HG03159 (cell line): Measurements from ENCODE around the gene MACF1.
A peak's percentile ranks its signal among the peaks of the same experiment; 100 is the strongest.

Experiments
- ATAC-seq: cut with Tn5 transposase; IDR thresholded peaks from one replicate; pipeline ENCODE4 v1.9.1; 2021; ENCODE audit warnings: mild to moderate bottlenecking, moderate library complexity; ENCODE audit not compliant: unreplicated experiment

Gene MACF1

DNA sequence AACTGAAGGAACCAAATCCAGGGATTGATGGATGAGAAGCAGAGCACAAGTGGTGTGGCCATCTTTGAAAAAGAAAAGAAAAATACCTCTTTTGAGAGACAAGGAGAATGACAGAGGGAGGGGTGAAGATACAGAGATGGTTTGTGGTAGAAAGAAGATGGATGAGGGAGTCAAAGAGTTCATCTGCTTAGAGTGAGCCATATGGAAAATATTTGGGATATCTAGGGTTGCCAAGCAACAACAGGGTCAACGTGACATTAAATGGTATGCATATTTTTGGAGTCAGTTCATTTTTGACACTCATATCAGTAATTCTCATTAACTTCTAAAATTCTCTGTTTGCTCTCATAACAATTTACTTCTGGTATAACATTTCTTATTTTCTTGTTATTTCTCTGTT is 50.7 kb downstream of the MACF1 start:
- ATAC-seq, result no peak

GRCh38 chr1:39258146-39258924 is 53.8 kb downstream of the MACF1 start:
- ATAC-seq, result no peak

DNA sequence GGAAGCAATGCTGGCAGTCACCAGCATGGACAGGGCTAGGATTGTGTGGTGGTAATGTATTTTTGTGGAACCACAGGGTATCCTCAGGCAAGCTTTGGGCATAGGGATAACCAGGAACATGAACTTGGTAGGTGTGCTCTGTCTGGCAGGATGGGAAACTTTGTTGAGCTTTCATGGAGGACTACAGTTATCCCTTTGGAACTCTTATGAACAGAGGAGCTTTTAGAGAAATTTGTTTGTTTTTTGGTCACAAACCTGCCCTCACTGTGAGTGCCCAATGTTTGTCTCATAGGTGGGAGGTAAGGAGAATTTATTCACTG is 54.4 kb downstream of the MACF1 start:
- ATAC-seq, result no peak

DNA sequence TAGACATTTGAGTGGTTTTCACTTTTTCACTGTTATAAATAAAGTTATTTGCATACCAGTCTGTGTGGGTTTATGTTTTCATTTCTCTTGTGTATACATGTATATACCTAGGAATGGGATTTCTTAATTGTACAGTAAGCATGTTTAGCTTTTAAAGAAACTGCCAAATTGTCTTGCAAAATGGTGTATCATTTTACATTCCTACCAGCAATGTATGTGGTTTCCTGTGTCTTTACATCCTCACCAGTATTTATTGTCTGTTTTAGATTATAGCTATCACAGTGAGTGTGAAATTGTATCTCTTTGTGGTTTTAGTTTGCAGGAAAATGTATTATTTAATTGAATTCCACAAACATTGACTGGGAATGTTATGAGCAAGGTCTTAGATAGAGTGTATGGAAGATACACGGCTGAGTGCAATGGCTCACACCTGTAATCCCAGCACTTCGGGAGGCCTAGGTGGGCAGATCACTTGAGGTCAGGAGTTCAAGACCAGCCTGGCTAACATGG is 57.3 kb downstream of the MACF1 start:
- ATAC-seq, result no peak

DNA sequence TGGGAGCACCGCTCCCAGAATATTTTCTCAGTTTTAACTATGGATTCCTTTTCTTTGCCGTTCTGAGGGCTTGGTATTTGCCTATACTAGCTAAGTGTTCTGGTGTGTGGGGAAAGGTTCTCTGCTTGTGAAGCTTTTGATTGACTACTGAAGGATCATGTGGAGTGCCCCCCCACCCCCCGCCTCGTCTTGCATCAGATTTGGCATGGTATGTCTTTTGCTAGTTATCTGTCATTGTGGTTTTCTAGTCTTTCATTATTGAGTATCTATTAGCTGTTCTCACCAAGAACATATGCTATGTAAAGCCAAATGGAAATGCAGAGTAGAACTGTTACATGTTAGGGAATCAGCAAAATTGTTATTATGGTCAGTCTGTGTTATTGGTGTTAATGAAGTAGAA is 58.3 kb downstream of the MACF1 start:
- ATAC-seq, result no peak

DNA sequence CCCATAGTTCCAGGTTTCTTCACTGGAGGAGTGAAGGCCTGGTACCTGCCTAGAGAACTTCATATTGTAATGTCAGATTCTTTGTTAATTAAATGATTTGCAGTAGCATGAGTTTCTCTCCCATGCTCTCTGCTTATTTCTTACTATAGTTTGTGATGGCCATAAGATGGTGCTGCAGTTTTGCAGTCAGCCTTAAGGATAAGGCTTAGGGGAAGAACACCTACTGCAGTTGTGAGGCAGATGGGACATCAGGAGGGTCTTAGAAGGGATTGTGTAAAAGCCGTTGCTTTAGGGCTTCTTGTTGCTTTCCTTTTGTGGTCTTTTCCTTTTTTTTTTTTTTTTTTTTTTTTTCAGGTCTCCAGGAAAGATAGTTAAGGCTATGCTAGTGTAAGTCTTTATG is 61.8 kb downstream of the MACF1 start:
- no peak for ATAC-seq

DNA sequence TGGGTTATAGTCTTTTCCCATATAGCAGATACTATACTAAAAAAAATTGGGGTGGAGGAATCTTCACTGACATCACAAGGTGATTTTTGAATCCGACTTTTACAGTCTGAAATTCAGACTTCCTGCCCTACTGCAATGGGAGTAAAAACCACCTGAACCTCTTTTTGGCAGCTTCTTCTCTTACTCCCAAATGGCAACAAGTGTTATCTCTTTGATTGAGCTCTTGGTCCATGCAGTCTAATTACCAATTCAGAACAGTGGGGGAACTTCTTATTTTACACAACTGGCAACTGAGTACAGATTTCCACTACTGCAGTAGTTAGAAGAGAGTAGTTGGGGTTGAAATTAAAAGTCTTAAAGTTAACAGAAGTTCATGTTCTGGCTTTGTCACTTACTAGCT is 62.3 kb downstream of the MACF1 start:
- ATAC-seq, result no peak

GRCh38 chr1:39268112-39268581 is 63.7 kb downstream of the MACF1 start:
- no peak for ATAC-seq

DNA sequence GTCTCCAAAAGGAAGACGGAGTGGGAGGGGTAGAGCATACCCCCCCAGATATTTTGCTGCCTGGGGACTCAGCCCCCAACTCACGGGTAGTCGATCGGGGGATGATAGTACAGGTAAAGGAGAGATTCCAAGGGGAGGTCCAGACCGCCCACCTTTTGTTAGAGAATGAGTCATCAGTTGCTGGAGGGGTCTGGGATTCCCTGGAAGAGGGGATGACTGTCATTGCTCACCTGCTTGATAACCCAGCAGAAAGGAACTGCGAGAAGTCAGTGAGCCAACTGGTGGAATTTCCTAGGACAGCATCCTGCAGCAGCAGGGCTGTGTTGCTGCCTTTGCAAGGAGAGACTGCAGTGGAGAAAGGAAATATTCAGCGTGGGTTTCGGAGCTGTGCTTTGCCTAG is 64.4 kb downstream of the MACF1 start:
- no peak for ATAC-seq

DNA sequence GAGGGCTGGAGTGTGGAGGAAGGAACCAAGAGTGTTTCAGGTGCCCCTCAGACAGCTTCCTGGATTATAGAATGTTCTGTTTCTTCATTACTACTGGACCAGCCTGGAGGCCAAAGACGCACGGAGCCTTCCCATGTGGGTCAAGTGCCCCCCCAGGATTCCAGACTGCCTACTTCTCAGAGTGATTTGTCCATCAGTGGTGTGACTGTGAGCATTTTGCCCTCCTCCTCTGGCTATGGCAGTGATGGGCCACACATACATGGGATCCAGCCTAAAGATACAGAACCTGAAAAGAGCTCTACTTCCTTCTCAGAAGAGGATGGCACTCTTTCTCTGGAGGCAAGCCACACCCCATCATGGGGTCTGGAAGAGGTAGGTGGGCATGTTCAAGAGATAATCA is 64.9 kb downstream of the MACF1 start:
- ATAC-seq, result no peak

DNA sequence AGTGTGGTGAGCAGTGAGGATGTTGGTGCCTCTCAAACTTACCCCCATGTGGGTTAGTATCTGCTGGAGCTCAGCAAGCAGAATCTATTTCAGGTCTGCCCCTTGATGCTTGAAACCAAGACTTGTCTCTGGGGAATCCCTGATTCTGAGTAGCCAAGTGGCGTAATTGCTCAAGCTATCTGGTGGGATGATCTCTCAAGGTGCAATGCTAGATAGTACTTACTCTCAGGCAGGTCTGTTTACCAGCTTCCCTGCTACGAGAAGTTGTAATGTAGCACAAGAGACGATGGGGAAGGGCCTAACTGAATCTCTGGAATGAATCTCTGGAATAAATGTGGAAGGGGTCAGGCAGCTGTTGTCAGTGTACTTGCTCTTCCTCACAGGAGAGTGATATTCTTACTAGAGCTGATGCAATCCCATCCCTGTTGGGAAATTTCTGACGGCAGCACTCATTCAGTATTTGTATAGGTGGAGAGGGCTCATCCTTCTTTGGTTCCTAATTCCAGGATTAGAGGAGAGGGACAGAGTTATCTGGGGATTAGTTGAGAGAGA is 65.4 kb downstream of the MACF1 start:
- ATAC-seq, result peak; percentile 64

- ATAC-seq, result no peak
Measured at GRCh38 chr1:39270368-39270767, 65.9 kb downstream of the MACF1 start.

DNA sequence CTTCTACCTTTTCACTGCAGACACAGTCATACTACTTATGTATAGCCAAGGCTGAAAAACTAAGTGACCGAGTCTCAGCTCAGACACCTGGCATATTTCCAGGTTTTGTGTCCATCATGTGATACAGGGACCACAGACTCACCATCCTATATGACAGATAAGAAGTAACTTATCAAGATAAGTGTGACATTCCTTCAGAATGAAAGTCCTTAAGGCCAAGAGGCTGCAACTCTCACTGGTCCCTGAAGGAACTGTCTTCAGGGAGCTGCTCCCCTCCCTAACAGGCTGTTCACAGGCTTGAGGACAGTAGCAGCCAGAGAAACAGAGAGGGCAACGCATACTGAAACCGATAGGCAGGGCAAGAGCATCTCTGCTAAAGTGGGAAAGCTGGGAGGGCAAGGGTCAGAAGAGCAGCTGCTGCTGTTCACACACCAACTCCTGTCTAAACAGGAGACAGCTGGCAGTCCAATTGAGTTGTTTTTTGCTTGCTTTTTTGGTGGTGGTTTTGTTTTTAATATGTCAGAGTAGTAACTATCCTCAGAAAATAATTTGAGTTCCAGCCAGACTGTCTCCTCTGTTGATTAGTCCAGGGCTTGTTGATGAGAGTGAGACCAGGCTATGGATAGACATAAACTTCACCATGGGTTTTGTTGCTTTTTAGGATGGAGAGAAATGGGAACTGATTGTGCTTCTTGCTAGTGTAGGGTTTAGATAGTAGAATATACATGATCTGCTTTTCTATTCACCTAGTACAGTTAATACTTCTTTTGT is 67.7 kb downstream of the MACF1 start:
- peak; percentile 43 for ATAC-seq

DNA sequence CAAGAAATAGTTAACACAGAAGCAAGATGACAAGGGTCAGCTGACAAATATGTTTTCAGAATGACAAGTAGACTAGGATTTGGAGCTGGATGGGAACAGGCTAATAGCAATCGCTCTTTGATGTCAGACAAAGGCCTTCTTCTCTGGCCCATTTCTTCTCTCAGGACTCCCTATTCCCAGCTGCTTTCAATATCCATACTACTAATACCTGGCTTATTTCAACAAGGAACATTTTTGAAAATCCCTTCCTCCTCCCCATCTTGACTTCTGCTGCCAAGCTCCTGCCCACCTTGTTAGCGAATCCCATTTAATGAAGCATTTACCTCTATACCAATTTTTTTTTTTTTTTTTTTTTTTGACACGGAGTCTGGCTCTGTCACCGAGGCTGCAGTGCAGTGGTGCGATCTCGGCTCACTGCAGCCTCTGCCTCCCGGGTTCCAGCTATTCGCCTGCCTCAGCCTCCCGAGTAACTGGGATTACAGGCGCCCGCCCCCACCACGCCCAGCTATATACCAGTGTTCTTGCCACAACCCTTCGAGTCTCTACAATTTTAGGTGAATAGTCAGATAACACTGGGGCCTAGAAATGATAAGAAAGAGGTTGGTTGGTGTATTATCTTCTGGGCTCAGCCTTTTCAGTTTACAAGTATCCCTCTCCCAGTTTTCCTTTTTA is 68.4 kb downstream of the MACF1 start:
- no peak for ATAC-seq

DNA sequence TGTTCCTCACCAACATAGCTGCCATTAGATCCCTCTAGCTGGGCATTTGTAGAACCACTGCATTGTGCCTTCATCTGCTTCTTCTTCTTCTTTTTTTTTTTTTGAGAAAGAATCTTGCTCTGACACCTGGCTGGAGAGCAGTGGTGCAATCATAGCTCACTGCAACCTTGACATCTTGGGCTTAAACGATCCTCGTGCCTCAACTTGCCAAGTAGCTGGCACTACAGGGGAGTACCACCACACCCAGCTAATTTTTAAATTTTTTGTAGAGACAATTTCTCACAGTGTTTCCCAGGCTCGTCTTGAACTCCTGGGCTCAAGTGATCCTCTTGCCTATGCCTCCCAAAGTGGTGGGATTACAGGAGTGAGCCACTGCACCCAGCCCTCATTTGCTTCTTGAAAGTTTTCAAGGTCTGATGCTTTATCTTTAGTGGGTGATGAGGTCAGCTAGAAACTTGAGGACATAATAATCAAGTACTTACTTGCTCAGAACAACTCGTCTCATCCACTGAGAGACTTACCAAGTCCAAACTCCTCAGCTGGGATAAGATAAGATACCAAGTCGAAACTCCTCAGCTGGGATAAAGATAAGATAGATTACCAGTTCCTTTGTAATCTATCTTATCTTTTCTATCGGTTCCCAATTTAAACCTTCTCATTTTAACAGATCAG is 71.5 kb downstream of the MACF1 start:
- no peak for ATAC-seq

DNA sequence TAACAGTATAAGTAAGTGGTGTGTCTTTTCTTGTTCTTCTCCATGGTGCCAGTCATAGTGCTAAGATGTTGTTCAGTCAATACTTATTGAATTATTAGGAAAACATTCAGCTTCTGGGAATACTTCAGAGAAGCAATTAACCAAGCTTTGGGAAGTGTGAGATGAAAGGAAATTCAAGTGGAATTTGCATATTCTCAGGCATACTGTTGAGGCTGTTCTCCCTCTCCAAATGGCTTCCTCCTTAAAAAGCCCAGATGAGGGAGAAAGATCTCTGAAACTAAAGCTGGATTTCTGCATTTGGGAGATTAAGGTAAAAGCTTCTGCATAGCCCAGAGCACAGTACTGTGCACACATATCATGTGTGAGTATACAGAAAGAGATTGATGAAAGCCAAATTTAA is 73.4 kb downstream of the MACF1 start:
- no peak for ATAC-seq

- ATAC-seq, result no peak
Measured at GRCh38 chr1:39282537-39283216, 78.2 kb downstream of the MACF1 start.

- no peak for ATAC-seq
Measured at GRCh38 chr1:39283858-39284257, 79.4 kb downstream of the MACF1 start.

DNA sequence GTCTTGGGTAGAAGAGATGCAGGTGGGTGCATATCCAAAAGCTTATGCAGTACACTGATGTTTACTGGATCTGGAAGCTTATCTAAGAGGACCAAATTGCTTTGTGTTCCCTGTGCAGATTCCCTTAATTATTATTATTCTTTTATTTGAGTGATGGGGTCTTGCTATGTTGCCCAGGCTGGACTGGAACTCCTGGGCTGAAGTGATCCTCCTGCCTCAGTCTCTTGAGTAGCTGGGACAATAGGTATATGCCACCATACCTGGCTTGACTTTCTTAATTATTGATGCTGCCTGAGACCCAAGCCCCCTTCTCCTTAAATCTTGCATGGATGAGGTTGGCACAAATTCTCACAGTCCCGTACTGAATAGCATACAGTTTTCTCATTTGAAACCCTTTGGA is 83.0 kb downstream of the MACF1 start:
- ATAC-seq, result no peak

- ATAC-seq, result no peak
Measured at GRCh38 chr1:39288735-39289465, 84.4 kb downstream of the MACF1 start.
